GM12878 (cell line): ENCODE results near the gene MRPL20. TPM values are rescaled to one million over a fixed set of nuclear protein-coding genes. Genes with fewer than 3 reads are reported as not detected.

ENCODE experiments used
- MEF2B ChIP-seq: fragments of 450-650 bp; IDR thresholded peaks from 2 replicates; pipeline ENCODE4 v1.6.1; 2018; ENCODE audit warnings: mild to moderate bottlenecking, moderate library complexity; ENCODE audit not compliant: partially characterized antibody, poor library complexity, severe bottlenecking
- MXI1 ChIP-seq: fragments of 150-350 bp; IDR thresholded peaks from 2 replicates; pipeline ENCODE4 v1.6.1; 2011; ENCODE audit warnings: low read depth, mild to moderate bottlenecking, inconsistent platforms, low read length, improper control_type of control experiment
- NBN ChIP-seq: fragments of 450-650 bp; IDR thresholded peaks from 2 replicates; pipeline ENCODE4 v1.6.1; 2016
- ZNF687 ChIP-seq: fragments of 450-650 bp; IDR thresholded peaks from 2 replicates; pipeline ENCODE4 v1.6.1; 2017; ENCODE audit warnings: mild to moderate bottlenecking, moderate library complexity
- polyA plus RNA-seq, 11 experiments: library from polyadenylated mRNA; depleted of rRNA in 4 of 11; unstranded in 6 of 11; stranded (reverse) in 5 of 11; fragments of >200 nt; fragmentation: Nextera tagmentation in 4 of 11; fragmentation: Illumina TruSeq in 1 of 11; extraction: Ambion mirVana in 4 of 11; extraction: Trizol in 1 of 11; gene quantifications; 1 replicate in 1 of 11; 2 replicates in 10 of 11; pipeline versions ENCODE4 v1.2.1 to v1.2.3, GENCODE V29; 2011 to 2016; ENCODE audit warnings: inconsistent platforms in 2 of 11, missing spikeins in 2 of 11, low read depth in 1 of 11
- total RNA-seq, 4 experiments: library from RNA; depleted of rRNA in 3 of 4; stranded (reverse); fragments of >200 nt in 3 of 4; fragmentation: Illumina TruSeq in 1 of 4; extraction: Trizol in 1 of 4; gene quantifications; 2 replicates each; pipeline versions ENCODE4 v1.2.1 to v1.2.3, GENCODE V29; 2013 to 2021
- TF ChIP-seq, protein P1 (sequence below), 3 experiments: IDR thresholded peaks in 2 of 3; conservative IDR thresholded peaks in 1 of 3; 2 replicates each; pipeline ENCODE4 v1.5.1; 2011; ENCODE audit warnings: low read depth in 3 of 3, low read length in 3 of 3, mild to moderate bottlenecking in 3 of 3, control low read depth in 2 of 3, moderate library complexity in 2 of 3, inconsistent platforms in 1 of 3, mixed read lengths in 1 of 3; ENCODE audit not compliant: control insufficient read depth in 2 of 3, insufficient read depth in 1 of 3; ENCODE audit errors: extremely low read depth in 1 of 3
- TF ChIP-seq, protein P2 (sequence below): fragments of 450-650 bp; IDR thresholded peaks from 2 replicates; pipeline ENCODE4 v1.6.1; 2017; ENCODE audit warnings: mild to moderate bottlenecking

The MRPL20 gene
- total and polyA plus RNA-seq, 10 of the 15 experiments (the other 5 are each of a cell fraction or from before 2014, with no cell fraction given), result 129 to 525 (median 255) TPM

GRCh38 chr1:1391225-1391624 lies 15.9 kb downstream of the MRPL20 start (continued):
- TF ChIP-seq ZNF687 (no peak), MXI1 (no peak), MEF2B (no peak), NBN (no peak)
- TF ChIP-seq, protein P1, sequence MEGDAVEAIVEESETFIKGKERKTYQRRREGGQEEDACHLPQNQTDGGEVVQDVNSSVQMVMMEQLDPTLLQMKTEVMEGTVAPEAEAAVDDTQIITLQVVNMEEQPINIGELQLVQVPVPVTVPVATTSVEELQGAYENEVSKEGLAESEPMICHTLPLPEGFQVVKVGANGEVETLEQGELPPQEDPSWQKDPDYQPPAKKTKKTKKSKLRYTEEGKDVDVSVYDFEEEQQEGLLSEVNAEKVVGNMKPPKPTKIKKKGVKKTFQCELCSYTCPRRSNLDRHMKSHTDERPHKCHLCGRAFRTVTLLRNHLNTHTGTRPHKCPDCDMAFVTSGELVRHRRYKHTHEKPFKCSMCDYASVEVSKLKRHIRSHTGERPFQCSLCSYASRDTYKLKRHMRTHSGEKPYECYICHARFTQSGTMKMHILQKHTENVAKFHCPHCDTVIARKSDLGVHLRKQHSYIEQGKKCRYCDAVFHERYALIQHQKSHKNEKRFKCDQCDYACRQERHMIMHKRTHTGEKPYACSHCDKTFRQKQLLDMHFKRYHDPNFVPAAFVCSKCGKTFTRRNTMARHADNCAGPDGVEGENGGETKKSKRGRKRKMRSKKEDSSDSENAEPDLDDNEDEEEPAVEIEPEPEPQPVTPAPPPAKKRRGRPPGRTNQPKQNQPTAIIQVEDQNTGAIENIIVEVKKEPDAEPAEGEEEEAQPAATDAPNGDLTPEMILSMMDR (IDR thresholded peaks at IDR 0.05 in 2 of 3, conservative IDR thresholded peaks at IDR 0.05 in 1 of 3; ENCODE audit: control insufficient read depth in 2 of 3, extremely low read depth in 1 of 3, insufficient read depth in 1 of 3, low read depth in 3 of 3, low read length in 3 of 3), result no peak
- TF ChIP-seq, protein P2, sequence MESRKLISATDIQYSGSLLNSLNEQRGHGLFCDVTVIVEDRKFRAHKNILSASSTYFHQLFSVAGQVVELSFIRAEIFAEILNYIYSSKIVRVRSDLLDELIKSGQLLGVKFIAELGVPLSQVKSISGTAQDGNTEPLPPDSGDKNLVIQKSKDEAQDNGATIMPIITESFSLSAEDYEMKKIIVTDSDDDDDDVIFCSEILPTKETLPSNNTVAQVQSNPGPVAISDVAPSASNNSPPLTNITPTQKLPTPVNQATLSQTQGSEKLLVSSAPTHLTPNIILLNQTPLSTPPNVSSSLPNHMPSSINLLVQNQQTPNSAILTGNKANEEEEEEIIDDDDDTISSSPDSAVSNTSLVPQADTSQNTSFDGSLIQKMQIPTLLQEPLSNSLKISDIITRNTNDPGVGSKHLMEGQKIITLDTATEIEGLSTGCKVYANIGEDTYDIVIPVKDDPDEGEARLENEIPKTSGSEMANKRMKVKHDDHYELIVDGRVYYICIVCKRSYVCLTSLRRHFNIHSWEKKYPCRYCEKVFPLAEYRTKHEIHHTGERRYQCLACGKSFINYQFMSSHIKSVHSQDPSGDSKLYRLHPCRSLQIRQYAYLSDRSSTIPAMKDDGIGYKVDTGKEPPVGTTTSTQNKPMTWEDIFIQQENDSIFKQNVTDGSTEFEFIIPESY, result no peak
